HEK293 (cell line): Measurements from ENCODE around the gene CEP43.

Experiments used
- GFI1B ChIP-seq: fragments of 450-650 bp; formaldehyde crosslinking; IDR thresholded peaks from 2 replicates; pipeline ENCODE4 v1.5.1; 2016; ENCODE audit warnings: missing biosample characterization, missing genetic modification characterization
- KLF8 ChIP-seq: fragments of 450-650 bp; formaldehyde crosslinking; IDR thresholded peaks from 2 replicates; pipeline ENCODE4 v1.5.1; 2016; ENCODE audit warnings: missing biosample characterization, missing genetic modification characterization
- OSR2 ChIP-seq: fragments of 450-650 bp; formaldehyde crosslinking; IDR thresholded peaks from 2 replicates; pipeline ENCODE4 v1.5.1; 2016; ENCODE audit warnings: missing biosample characterization, missing genetic modification characterization
- RBAK ChIP-seq: fragments of 450-650 bp; formaldehyde crosslinking; IDR thresholded peaks from 2 replicates; pipeline ENCODE4 v1.5.1; 2016; ENCODE audit warnings: missing biosample characterization, missing genetic modification characterization
- SCRT1 ChIP-seq: fragments of 450-650 bp; formaldehyde crosslinking; IDR thresholded peaks from 2 replicates; pipeline ENCODE4 v1.5.1; 2016; ENCODE audit warnings: missing biosample characterization, missing genetic modification characterization, borderline replicate concordance
- SETDB1 ChIP-seq: IDR thresholded peaks from one replicate; pipeline ENCODE4 v1.6.1; 2017; ENCODE audit warnings: mild to moderate bottlenecking, low read length, moderate library complexity, mixed read lengths; ENCODE audit not compliant: insufficient read length
- ZBTB21 ChIP-seq: fragments of 450-650 bp; formaldehyde crosslinking; IDR thresholded peaks from 2 replicates; pipeline ENCODE4 v1.5.1; 2017; ENCODE audit warnings: missing biosample characterization, missing genetic modification characterization
- ZEB2 ChIP-seq: fragments of 450-650 bp; formaldehyde crosslinking; IDR thresholded peaks from 2 replicates; pipeline ENCODE4 v1.5.1; 2016; ENCODE audit warnings: missing biosample characterization, missing genetic modification characterization
- ZFP37 ChIP-seq: fragments of 450-650 bp; formaldehyde crosslinking; IDR thresholded peaks from 2 replicates; pipeline ENCODE4 v1.5.1; 2016; ENCODE audit warnings: missing biosample characterization, missing genetic modification characterization
- ZNF133 ChIP-seq: fragments of 450-650 bp; formaldehyde crosslinking; IDR thresholded peaks from 2 replicates; pipeline ENCODE4 v1.5.1; 2016; ENCODE audit warnings: missing biosample characterization, missing genetic modification characterization
- ZNF184 ChIP-seq: fragments of 450-650 bp; IDR thresholded peaks from 2 replicates; pipeline ENCODE4 v1.5.1; 2018; ENCODE audit warnings: missing biosample characterization, mild to moderate bottlenecking, missing genetic modification characterization
- ZNF19 ChIP-seq: fragments of 450-650 bp; formaldehyde crosslinking; IDR thresholded peaks from 2 replicates; pipeline ENCODE4; 2016; ENCODE audit warnings: missing biosample characterization, missing genetic modification characterization, low read depth
- ZNF23 ChIP-seq: fragments of 450-650 bp; formaldehyde crosslinking; IDR thresholded peaks from 2 replicates; pipeline ENCODE4 v1.5.1; 2016; ENCODE audit warnings: missing biosample characterization, missing genetic modification characterization, borderline replicate concordance
- ZNF24 ChIP-seq: fragments of 450-650 bp; formaldehyde crosslinking; IDR thresholded peaks from 2 replicates; pipeline ENCODE4 v1.5.1; 2016; ENCODE audit warnings: missing biosample characterization, missing genetic modification characterization
- ZNF341 ChIP-seq: fragments of 450-650 bp; formaldehyde crosslinking; IDR thresholded peaks from 2 replicates; pipeline ENCODE4; 2016; ENCODE audit warnings: low read depth, missing biosample characterization, missing genetic modification characterization
- ZNF37A ChIP-seq: fragments of 450-650 bp; IDR thresholded peaks from 2 replicates; pipeline ENCODE4 v1.5.1; 2018; ENCODE audit warnings: missing biosample characterization, missing genetic modification characterization
- ZNF394 ChIP-seq: fragments of 450-650 bp; formaldehyde crosslinking; IDR thresholded peaks from 2 replicates; pipeline ENCODE4 v1.5.1; 2016; ENCODE audit warnings: missing biosample characterization, missing genetic modification characterization, mild to moderate bottlenecking, moderate library complexity, borderline replicate concordance
- ZNF549 ChIP-seq: fragments of 450-650 bp; IDR thresholded peaks from 2 replicates; pipeline ENCODE4 v1.5.1; 2018; ENCODE audit warnings: missing biosample characterization, missing genetic modification characterization, mild to moderate bottlenecking, inconsistent platforms, moderate library complexity
- ZNF561 ChIP-seq: fragments of 450-650 bp; IDR thresholded peaks from 2 replicates; pipeline ENCODE4 v1.5.1; 2018; ENCODE audit warnings: missing biosample characterization, missing genetic modification characterization, borderline replicate concordance
- ZNF610 ChIP-seq: fragments of 450-650 bp; formaldehyde crosslinking; IDR thresholded peaks from 2 replicates; pipeline ENCODE4 v1.5.1; 2016; ENCODE audit warnings: missing biosample characterization, missing genetic modification characterization, borderline replicate concordance
- ZNF624 ChIP-seq: fragments of 450-650 bp; formaldehyde crosslinking; IDR thresholded peaks from 2 replicates; pipeline ENCODE4 v1.5.1; 2017; ENCODE audit warnings: missing biosample characterization, missing genetic modification characterization
- ZNF626 ChIP-seq: fragments of 450-650 bp; sonication (Bioruptor Pico); formaldehyde crosslinking; IDR thresholded peaks from 2 replicates; pipeline ENCODE4 v1.5.1; 2018; ENCODE audit warnings: missing biosample characterization, missing genetic modification characterization, inconsistent platforms
- ZNF701 ChIP-seq: fragments of 450-650 bp; formaldehyde crosslinking; IDR thresholded peaks from 2 replicates; pipeline ENCODE4 v1.5.1; 2016; ENCODE audit warnings: missing biosample characterization, missing genetic modification characterization
- ZNF768 ChIP-seq: fragments of 450-650 bp; formaldehyde crosslinking; IDR thresholded peaks from 2 replicates; pipeline ENCODE4 v1.5.1; 2018; ENCODE audit warnings: missing biosample characterization, mild to moderate bottlenecking, missing genetic modification characterization
- TF ChIP-seq, protein P1 (sequence below): fragments of 450-650 bp; formaldehyde crosslinking; IDR thresholded peaks from 2 replicates; pipeline ENCODE4 v1.5.1; 2016; ENCODE audit warnings: missing biosample characterization, missing genetic modification characterization
- TF ChIP-seq, protein P2 (sequence below): fragments of 450-650 bp; formaldehyde crosslinking; IDR thresholded peaks from 2 replicates; pipeline ENCODE4 v1.5.1; 2016; ENCODE audit warnings: missing biosample characterization, missing genetic modification characterization
- TF ChIP-seq, protein P3 (sequence below): fragments of 450-650 bp; formaldehyde crosslinking; IDR thresholded peaks from 2 replicates; pipeline ENCODE4 v1.5.1; 2016; ENCODE audit warnings: missing biosample characterization, missing genetic modification characterization
- TF ChIP-seq, protein P4 (sequence below): fragments of 450-650 bp; formaldehyde crosslinking; IDR thresholded peaks from 2 replicates; pipeline ENCODE4 v1.5.1; 2016; ENCODE audit warnings: missing biosample characterization, missing genetic modification characterization
- TF ChIP-seq, protein P5 (sequence below): fragments of 450-650 bp; formaldehyde crosslinking; IDR thresholded peaks from 2 replicates; pipeline ENCODE4 v1.5.1; 2016; ENCODE audit warnings: missing biosample characterization, missing genetic modification characterization

The CEP43 gene

DNA sequence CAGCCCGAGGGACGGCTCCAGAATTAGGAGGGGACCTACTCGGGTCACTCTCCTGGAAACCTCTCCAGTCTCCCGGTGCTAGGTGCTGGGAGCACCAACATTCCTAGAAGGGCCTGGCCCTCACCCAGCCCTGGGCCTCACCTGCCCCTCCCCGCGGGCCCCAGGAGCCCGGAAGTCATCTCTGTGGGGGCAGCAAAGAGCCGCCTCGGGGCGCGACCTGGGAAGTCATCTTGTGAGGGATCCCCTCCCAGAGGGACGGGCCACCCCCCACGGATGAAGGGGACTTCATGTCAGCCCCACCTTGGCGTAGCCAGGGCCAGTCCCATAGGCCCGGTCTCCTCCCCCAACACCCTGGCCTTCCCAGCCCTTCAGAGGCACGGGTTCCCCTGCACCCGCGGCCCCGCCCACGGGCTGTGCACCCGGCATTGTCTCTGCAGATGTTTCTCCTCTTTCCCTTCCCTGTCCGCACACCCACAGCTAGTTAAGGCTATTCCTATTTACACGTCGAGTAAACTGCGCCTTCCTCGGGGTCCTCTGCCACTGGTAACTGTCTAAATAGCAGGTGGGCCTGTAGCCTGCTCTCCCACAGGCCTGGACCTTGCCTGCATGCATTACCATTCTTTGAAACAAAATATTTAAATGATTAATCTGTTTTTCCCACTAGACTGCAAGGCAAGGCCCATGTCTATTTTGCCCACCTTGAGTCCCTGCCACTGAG is 42.0 kb upstream of the CEP43 start (continued):
- TF ChIP-seq, protein P1, sequence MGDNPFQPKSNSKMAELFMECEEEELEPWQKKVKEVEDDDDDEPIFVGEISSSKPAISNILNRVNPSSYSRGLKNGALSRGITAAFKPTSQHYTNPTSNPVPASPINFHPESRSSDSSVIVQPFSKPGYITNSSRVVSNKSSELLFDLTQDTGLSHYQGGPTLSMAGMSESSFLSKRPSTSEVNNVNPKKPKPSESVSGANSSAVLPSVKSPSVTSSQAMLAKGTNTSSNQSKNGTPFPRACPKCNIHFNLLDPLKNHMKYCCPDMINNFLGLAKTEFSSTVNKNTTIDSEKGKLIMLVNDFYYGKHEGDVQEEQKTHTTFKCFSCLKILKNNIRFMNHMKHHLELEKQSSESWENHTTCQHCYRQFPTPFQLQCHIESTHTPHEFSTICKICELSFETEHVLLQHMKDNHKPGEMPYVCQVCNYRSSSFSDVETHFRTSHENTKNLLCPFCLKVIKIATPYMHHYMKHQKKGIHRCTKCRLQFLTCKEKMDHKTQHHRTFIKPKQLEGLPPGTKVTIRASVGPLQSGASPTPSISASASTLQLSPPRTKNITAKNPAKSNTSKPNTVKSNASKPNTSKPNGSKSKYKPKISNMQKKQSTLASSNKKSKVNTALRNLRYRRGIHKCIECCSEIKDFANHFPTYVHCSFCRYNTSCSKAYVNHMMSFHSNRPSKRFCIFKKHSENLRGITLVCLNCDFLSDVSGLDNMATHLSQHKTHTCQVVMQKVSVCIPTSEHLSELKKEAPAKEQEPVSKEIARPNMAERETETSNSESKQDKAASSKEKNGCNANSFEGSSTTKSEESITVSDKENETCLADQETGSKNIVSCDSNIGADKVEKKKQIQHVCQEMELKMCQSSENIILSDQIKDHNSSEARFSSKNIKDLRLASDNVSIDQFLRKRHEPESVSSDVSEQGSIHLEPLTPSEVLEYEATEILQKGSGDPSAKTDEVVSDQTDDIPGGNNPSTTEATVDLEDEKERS: no peak
- TF ChIP-seq GFI1B (tag by site-specific recombination) (no peak), ZFP37 (tag by site-specific recombination) (no peak), ZNF549 (no peak), SETDB1 (no peak), ZBTB21 (tag by site-specific recombination) (no peak), ZNF37A (no peak), ZNF341 (tag by site-specific recombination) (peak; percentile 78), ZEB2 (tag by site-specific recombination) (no peak), OSR2 (tag by site-specific recombination) (no peak), ZNF561 (tag by site-specific recombination) (no peak), ZNF24 (tag by site-specific recombination) (no peak), ZNF19 (tag by site-specific recombination) (no peak), ZNF624 (no peak), KLF8 (tag by site-specific recombination) (no peak), ZNF768 (tag by site-specific recombination) (no peak), RBAK (tag by site-specific recombination) (no peak), ZNF610 (no peak), SCRT1 (tag by site-specific recombination) (peak; percentile 84; the same call in 1 of the 2 replicates), ZNF701 (tag by site-specific recombination) (no peak), ZNF394 (tag by site-specific recombination) (no peak), ZNF184 (tag by site-specific recombination) (no peak), ZNF626 (tag by site-specific recombination) (no peak), ZNF133 (tag by site-specific recombination) (no peak), ZNF23 (no peak)
- TF ChIP-seq, protein P2, sequence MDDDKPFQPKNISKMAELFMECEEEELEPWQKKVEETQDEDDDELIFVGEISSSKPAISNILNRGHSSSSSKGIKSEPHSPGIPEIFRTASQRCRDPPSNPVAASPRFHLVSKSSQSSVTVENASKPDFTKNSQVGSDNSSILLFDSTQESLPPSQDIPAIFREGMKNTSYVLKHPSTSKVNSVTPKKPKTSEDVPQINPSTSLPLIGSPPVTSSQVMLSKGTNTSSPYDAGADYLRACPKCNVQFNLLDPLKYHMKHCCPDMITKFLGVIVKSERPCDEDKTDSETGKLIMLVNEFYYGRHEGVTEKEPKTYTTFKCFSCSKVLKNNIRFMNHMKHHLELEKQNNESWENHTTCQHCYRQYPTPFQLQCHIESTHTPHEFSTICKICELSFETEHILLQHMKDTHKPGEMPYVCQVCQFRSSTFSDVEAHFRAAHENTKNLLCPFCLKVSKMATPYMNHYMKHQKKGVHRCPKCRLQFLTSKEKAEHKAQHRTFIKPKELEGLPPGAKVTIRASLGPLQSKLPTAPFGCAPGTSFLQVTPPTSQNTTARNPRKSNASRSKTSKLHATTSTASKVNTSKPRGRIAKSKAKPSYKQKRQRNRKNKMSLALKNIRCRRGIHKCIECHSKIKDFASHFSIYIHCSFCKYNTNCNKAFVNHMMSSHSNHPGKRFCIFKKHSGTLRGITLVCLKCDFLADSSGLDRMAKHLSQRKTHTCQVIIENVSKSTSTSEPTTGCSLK (tag by site-specific recombination): no peak
- TF ChIP-seq, protein P3, sequence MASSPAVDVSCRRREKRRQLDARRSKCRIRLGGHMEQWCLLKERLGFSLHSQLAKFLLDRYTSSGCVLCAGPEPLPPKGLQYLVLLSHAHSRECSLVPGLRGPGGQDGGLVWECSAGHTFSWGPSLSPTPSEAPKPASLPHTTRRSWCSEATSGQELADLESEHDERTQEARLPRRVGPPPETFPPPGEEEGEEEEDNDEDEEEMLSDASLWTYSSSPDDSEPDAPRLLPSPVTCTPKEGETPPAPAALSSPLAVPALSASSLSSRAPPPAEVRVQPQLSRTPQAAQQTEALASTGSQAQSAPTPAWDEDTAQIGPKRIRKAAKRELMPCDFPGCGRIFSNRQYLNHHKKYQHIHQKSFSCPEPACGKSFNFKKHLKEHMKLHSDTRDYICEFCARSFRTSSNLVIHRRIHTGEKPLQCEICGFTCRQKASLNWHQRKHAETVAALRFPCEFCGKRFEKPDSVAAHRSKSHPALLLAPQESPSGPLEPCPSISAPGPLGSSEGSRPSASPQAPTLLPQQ (tag by site-specific recombination): no peak
- TF ChIP-seq, protein P4, sequence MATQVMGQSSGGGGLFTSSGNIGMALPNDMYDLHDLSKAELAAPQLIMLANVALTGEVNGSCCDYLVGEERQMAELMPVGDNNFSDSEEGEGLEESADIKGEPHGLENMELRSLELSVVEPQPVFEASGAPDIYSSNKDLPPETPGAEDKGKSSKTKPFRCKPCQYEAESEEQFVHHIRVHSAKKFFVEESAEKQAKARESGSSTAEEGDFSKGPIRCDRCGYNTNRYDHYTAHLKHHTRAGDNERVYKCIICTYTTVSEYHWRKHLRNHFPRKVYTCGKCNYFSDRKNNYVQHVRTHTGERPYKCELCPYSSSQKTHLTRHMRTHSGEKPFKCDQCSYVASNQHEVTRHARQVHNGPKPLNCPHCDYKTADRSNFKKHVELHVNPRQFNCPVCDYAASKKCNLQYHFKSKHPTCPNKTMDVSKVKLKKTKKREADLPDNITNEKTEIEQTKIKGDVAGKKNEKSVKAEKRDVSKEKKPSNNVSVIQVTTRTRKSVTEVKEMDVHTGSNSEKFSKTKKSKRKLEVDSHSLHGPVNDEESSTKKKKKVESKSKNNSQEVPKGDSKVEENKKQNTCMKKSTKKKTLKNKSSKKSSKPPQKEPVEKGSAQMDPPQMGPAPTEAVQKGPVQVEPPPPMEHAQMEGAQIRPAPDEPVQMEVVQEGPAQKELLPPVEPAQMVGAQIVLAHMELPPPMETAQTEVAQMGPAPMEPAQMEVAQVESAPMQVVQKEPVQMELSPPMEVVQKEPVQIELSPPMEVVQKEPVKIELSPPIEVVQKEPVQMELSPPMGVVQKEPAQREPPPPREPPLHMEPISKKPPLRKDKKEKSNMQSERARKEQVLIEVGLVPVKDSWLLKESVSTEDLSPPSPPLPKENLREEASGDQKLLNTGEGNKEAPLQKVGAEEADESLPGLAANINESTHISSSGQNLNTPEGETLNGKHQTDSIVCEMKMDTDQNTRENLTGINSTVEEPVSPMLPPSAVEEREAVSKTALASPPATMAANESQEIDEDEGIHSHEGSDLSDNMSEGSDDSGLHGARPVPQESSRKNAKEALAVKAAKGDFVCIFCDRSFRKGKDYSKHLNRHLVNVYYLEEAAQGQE: no peak
- TF ChIP-seq, protein P5, sequence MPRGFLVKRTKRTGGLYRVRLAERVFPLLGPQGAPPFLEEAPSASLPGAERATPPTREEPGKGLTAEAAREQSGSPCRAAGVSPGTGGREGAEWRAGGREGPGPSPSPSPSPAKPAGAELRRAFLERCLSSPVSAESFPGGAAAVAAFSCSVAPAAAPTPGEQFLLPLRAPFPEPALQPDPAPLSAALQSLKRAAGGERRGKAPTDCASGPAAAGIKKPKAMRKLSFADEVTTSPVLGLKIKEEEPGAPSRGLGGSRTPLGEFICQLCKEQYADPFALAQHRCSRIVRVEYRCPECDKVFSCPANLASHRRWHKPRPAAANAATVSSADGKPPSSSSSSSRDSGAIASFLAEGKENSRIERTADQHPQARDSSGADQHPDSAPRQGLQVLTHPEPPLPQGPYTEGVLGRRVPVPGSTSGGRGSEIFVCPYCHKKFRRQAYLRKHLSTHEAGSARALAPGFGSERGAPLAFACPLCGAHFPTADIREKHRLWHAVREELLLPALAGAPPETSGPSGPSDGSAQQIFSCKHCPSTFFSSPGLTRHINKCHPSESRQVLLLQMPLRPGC (tag by site-specific recombination): no peak
